ENCODE measurements around the gene YEATS4. TPM values are rescaled to one million over a fixed set of nuclear protein-coding genes. Genes with fewer than 3 reads are reported as not detected.
"Not testable (repeated sequence)": the region's sequence is repeated elsewhere in the genome, so short reads cannot be mapped to it uniquely, and the experiment has no call there.

Gene YEATS4
- 13.5 to 16.3 TPM (median 14.2 TPM) in 3 replicates for total RNA-seq
- long read RNA-seq, transcript YEATS4-201 (7 exons, 1,434 nt), result major isoform, 11 of 15 reads
- long read RNA-seq, partial matches to known transcripts, result 0 of 15 reads
- long read RNA-seq, other reads (novel, unspliced or antisense), result 2 of 15 reads

DNA sequence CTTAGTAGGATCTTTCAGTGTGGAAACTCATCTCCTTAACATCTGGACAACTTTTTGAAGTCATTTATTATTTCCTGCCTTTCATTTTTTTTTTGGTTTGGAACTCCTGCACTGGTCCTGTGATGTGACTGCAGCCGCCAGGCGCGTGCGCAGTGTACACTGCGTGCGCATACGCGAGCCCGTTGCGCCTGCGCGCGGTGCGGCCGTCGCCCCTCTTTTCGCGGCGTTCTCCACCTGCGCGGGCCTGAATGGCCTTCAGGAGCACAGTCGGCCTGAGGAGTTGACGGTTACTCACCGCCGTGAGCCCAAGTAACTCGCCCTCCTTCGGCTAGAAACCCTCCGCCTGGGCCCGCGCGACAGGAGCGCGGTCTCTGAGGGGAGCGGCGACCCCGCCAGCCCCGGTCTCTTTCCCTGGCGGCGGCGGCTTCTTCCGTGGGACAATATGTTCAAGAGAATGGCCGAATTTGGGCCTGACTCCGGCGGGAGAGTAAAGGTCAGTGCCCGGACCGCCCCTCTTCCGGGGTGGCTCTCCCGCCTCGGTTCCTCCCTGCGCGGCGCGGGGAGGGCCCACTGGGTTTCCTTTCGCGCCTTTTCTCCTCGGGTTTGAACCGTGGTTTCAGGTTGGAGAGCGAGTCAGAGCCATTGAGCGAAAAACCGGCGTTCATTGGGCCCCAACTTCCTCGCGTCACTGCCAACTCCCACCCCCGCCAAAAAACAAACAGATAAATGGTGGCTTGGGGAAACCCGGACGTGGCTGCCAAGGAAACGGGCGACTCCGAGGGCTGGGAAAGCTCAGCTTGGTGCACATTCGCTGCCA, at the start of gene YEATS4:
TSS of gene YEATS4 (plus strand) at position 213 of the 817 bp plus-strand sequence. CDS start at position 443, 230 bp downstream.
- Mint-ChIP-seq H3K36me3 (ENCODE audit: low read depth) (no peaks in the 10 kb centered on the region), H3K4me3 (ENCODE audit: unreplicated experiment) (peak within 1 kb of the TSS; percentile 68), H3K27me3 (ENCODE audit: low read depth) (no peaks in the 10 kb centered on the region), H3K27ac (ENCODE audit: unreplicated experiment) (peak within 1 kb of the TSS; percentile 91), H3K4me1 (ENCODE audit: low read depth) (peaks cover 22% of the 10 kb centered on the region), H3K9me3 (ENCODE audit: low read depth) (no peaks in the 10 kb centered on the region)
- TF ChIP-seq, protein P1, sequence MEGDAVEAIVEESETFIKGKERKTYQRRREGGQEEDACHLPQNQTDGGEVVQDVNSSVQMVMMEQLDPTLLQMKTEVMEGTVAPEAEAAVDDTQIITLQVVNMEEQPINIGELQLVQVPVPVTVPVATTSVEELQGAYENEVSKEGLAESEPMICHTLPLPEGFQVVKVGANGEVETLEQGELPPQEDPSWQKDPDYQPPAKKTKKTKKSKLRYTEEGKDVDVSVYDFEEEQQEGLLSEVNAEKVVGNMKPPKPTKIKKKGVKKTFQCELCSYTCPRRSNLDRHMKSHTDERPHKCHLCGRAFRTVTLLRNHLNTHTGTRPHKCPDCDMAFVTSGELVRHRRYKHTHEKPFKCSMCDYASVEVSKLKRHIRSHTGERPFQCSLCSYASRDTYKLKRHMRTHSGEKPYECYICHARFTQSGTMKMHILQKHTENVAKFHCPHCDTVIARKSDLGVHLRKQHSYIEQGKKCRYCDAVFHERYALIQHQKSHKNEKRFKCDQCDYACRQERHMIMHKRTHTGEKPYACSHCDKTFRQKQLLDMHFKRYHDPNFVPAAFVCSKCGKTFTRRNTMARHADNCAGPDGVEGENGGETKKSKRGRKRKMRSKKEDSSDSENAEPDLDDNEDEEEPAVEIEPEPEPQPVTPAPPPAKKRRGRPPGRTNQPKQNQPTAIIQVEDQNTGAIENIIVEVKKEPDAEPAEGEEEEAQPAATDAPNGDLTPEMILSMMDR (IDR thresholded peaks at IDR 0.05), result peak; percentile 28
- peak; percentile 95 for DNase-seq (ENCODE audit: low spot score)

- Mint-ChIP-seq H3K4me1 (ENCODE audit: low read depth) (no peaks in the 10 kb centered on the region), H3K4me3 (ENCODE audit: unreplicated experiment) (no peak overlapping the region), H3K9me3 (ENCODE audit: low read depth) (peaks cover 14% of the 10 kb centered on the region), H3K27ac (ENCODE audit: unreplicated experiment) (no peak overlapping the region), H3K36me3 (ENCODE audit: low read depth) (no peaks in the 10 kb centered on the region), H3K27me3 (ENCODE audit: low read depth) (peaks cover 8% of the 10 kb centered on the region)
- TF ChIP-seq, protein P1 (IDR thresholded peaks at IDR 0.05), result no peak
- no peak for DNase-seq (ENCODE audit: low spot score)
These were observed 46.3 kb upstream of the YEATS4 start for GRCh38 chr12:69313209-69313608.

- H3K4me1 Mint-ChIP-seq (ENCODE audit: low read depth); DNase-seq (ENCODE audit: low spot score); H3K4me3 Mint-ChIP-seq (ENCODE audit: unreplicated experiment); H3K36me3 Mint-ChIP-seq (ENCODE audit: low read depth); H3K27ac Mint-ChIP-seq (ENCODE audit: unreplicated experiment): not testable (repeated sequence)
- H3K27me3 Mint-ChIP-seq (ENCODE audit: low read depth), result peaks cover 20% of the 10 kb centered on the region
- peaks cover 33% of the 10 kb centered on the region for H3K9me3 Mint-ChIP-seq (ENCODE audit: low read depth)
These were observed 42.8 kb upstream of the YEATS4 start for GRCh38 chr12:69316784-69317183.

DNA sequence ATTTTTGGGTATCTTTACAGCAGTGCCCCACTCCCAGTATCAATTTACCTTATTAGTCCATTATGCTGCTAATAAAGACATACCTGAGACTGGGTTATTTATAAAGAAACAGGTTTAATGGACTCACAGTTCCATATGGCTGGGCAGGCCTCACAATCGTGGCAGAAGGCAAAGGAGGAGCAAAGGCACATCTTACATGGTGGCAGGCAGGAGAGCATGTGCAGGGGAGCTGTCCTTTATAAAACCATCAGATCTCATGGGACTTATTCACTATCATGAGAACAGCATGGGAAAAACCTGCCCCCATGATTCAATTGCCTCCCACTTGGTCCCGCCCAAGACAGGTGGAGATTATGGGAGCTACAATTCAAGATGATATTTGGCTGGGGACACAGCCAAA, 42.3 kb upstream of the YEATS4 start:
- H3K36me3 Mint-ChIP-seq (ENCODE audit: low read depth); H3K27ac Mint-ChIP-seq (ENCODE audit: unreplicated experiment); DNase-seq (ENCODE audit: low spot score); H3K4me1 Mint-ChIP-seq (ENCODE audit: low read depth); H3K4me3 Mint-ChIP-seq (ENCODE audit: unreplicated experiment): not testable (repeated sequence)
- Mint-ChIP-seq H3K9me3 (ENCODE audit: low read depth) (peaks cover 33% of the 10 kb centered on the region), H3K27me3 (ENCODE audit: low read depth) (peaks cover 20% of the 10 kb centered on the region)

DNA sequence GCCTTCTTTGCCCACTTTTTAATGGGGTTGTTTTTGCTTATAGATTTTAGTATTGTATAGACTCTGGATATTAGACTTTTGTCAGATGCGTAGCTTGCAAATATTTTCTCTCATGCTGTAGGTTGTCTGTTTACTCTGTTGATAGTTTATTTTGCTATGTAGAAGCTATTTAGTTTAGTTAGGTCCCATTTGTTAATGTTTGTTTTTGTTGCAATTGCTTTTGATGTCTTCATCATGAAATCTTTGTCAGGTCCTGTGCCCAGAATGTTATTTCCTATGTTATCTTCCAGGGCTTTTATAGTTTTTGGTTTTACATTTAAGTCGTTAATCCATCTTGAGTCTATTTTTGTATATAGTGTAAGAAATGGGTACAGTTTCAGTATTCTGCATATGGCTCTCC, 41.3 kb upstream of the YEATS4 start:
- peaks cover 29% of the 10 kb centered on the region for H3K9me3 Mint-ChIP-seq (ENCODE audit: low read depth)
- peaks cover 27% of the 10 kb centered on the region for H3K27me3 Mint-ChIP-seq (ENCODE audit: low read depth)
- H3K27ac Mint-ChIP-seq (ENCODE audit: unreplicated experiment), result no peak overlapping the region
- H3K4me1 Mint-ChIP-seq (ENCODE audit: low read depth), result no peaks in the 10 kb centered on the region
- H3K36me3 Mint-ChIP-seq (ENCODE audit: low read depth), result peaks cover 2% of the 10 kb centered on the region
- DNase-seq (ENCODE audit: low spot score), result no peak
- TF ChIP-seq, protein P1 (IDR thresholded peaks at IDR 0.05), result no peak
- no peak overlapping the region for H3K4me3 Mint-ChIP-seq (ENCODE audit: unreplicated experiment)

DNA sequence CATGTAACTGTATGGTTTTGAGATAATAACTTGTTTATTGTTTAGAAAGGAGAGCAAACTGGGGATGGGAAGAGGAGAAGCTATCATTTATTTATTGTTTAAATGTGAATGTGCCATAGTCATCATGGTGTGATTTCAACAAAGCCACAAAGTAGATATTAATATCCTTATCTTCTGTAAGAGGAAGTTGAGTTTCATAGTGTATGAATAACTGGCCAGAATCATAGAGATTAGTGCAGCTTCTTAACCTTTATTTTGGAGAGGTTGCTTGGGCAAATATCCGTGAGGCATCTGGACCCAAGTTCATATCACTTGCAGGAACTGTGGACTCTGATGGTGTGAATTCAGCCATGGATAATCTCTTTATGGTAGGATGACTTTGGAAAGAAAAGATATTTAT, 38.2 kb upstream of the YEATS4 start:
- Mint-ChIP-seq H3K9me3 (ENCODE audit: low read depth) (peaks cover 23% of the 10 kb centered on the region), H3K27ac (ENCODE audit: unreplicated experiment) (no peak overlapping the region), H3K4me1 (ENCODE audit: low read depth) (no peaks in the 10 kb centered on the region), H3K4me3 (ENCODE audit: unreplicated experiment) (no peak overlapping the region), H3K27me3 (ENCODE audit: low read depth) (peaks cover 48% of the 10 kb centered on the region), H3K36me3 (ENCODE audit: low read depth) (peaks cover 2% of the 10 kb centered on the region)
- no peak for DNase-seq (ENCODE audit: low spot score)
- TF ChIP-seq, protein P1 (IDR thresholded peaks at IDR 0.05), result no peak
